A549 (cell line): ENCODE measurements around the gene DOCK10.

Source experiments
- CBX2 ChIP-seq: fragments of 200-600 bp; sonication (generic); IDR thresholded peaks from 2 replicates; pipeline ENCODE4 v1.6.1; 2016; ENCODE audit warnings: low read depth, mild to moderate bottlenecking, borderline replicate concordance
- CEBPB ChIP-seq, 2 experiments: fragments of >200 bp in 1 of 2; sonication (Bioruptor Twin) in 1 of 2; formaldehyde crosslinking in 1 of 2; IDR thresholded peaks; 2 replicates each; pipeline ENCODE4 v1.6.1; 2012 to 2016
- EP300 ChIP-seq, 2 experiments: fragments of >200 bp; sonication (Bioruptor Twin); formaldehyde crosslinking; IDR thresholded peaks; 2 replicates in 1 of 2; 3 replicates in 1 of 2; pipeline ENCODE4 v1.6.1; 2016 to 2017
- FOSL2 ChIP-seq, 2 experiments: fragments of 450-650 bp in 1 of 2; fragments of >200 bp in 1 of 2; sonication (Bioruptor Twin) in 1 of 2; formaldehyde crosslinking; IDR thresholded peaks; 2 replicates each; pipeline versions ENCODE4 v1.5.0 to v1.6.1; 2016 to 2020; ENCODE audit warnings: mild to moderate bottlenecking in 1 of 2, moderate library complexity in 1 of 2
- GATA3 ChIP-seq: IDR thresholded peaks from 2 replicates; pipeline ENCODE4 v1.6.1; 2012; ENCODE audit warnings: borderline replicate concordance
- HDAC2 ChIP-seq: fragments of 200-600 bp; sonication (generic); IDR thresholded peaks from 2 replicates; pipeline ENCODE4 v1.6.1; 2016
- MYC ChIP-seq: IDR thresholded peaks from 2 replicates; pipeline ENCODE4 v1.6.1; 2012; ENCODE audit warnings: mild to moderate bottlenecking, inconsistent platforms, low read length, improper control_type of control experiment, borderline replicate concordance
- NFE2L2 ChIP-seq: fragments of 150-350 bp; conservative IDR thresholded peaks from 2 replicates; pipeline ENCODE4 v1.6.1; 2014; ENCODE audit warnings: low read length
- NPAS2 ChIP-seq: fragments of 250-450 bp; sonication (Bioruptor Pico); IDR thresholded peaks from 2 replicates; pipeline ENCODE4 v1.8.0; 2022; ENCODE audit warnings: mild to moderate bottlenecking, moderate library complexity, borderline replicate concordance
- POLR2A ChIP-seq: IDR thresholded peaks from 2 replicates; pipeline ENCODE4 v1.6.1; 2012; ENCODE audit warnings: mild to moderate bottlenecking, low read length
- RAD21 ChIP-seq, 2 experiments: fragments of >200 bp in 1 of 2; sonication (Bioruptor Twin) in 1 of 2; formaldehyde crosslinking in 1 of 2; IDR thresholded peaks in 1 of 2; conservative IDR thresholded peaks in 1 of 2; 2 replicates in 1 of 2; 3 replicates in 1 of 2; pipeline ENCODE4 v1.6.1; 2012 to 2018; ENCODE audit warnings: inconsistent platforms in 1 of 2
- RCOR1 ChIP-seq: fragments of 150-350 bp; IDR thresholded peaks from 2 replicates; pipeline ENCODE4 v1.6.1; 2014; ENCODE audit warnings: antibody characterized with exemption, low read length, low read depth
- TF ChIP-seq, protein P1 (sequence below): fragments of >200 bp; sonication (Bioruptor Twin); formaldehyde crosslinking; IDR thresholded peaks from 3 replicates; pipeline ENCODE4 v1.5.1; 2016
- TF ChIP-seq, protein P2 (sequence below): fragments of 450-650 bp; IDR thresholded peaks from 2 replicates; pipeline ENCODE4 v1.6.1; 2014; ENCODE audit warnings: antibody characterized with exemption

DNA sequence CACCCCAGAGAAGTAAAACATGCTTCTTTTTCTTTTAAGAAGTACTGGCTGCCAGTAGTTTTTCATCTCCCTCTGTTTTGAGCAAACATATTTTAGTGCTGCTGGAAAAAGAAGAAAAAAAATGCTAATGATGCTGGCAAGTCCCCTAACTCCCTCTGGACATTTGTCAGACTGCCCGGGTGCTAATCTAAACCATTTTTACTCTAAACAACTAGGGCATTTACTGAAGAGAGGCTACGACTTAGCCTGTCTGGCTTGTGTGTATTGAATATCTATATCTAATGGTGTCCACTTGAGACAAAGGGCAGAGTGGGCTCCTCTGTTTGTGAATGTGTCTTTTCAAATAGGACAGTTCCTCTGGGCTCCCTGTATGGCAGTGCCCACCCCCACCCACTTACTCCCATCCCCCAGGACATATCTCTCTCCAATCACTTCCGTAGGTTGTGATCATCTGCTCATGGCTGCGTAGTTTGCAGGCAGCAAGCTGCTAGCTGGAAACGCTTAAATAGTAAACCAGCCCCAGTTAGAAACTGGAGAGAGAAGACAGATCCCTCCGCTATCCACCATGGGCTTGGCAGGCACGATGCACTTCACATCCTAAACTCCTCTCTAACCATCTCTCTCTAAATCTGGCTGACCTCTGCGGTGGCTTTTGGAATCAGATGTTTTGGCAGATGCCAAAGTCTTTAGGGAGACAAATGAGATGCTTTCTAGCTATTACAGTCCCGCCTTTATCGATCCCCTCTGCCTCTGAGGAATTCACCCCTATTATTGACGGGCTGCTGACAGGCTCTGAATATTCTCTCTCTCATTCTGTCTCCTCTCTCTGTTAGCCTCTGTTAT lies 58.3 kb downstream of the DOCK10 start:
- TF ChIP-seq MYC (no peak), FOSL2 (IDR thresholded peaks at IDR 0.05) (no peak), FOSL2 (CRISPR knock-in tag; IDR thresholded peaks at IDR 0.05) (no peak), GATA3 (no peak), NPAS2 (no peak), CBX2 (no peak), POLR2A (no peak), RCOR1 (no peak), EP300 (IDR thresholded peaks at IDR 0.05) (no peak), NFE2L2 (no peak), RAD21 (conservative IDR thresholded peaks at IDR 0.05 in 1 of 2, IDR thresholded peaks at IDR 0.05 in 1 of 2) (no peak), HDAC2 (no peak), CEBPB (IDR thresholded peaks at IDR 0.05) (no peak)
- TF ChIP-seq, protein P1, sequence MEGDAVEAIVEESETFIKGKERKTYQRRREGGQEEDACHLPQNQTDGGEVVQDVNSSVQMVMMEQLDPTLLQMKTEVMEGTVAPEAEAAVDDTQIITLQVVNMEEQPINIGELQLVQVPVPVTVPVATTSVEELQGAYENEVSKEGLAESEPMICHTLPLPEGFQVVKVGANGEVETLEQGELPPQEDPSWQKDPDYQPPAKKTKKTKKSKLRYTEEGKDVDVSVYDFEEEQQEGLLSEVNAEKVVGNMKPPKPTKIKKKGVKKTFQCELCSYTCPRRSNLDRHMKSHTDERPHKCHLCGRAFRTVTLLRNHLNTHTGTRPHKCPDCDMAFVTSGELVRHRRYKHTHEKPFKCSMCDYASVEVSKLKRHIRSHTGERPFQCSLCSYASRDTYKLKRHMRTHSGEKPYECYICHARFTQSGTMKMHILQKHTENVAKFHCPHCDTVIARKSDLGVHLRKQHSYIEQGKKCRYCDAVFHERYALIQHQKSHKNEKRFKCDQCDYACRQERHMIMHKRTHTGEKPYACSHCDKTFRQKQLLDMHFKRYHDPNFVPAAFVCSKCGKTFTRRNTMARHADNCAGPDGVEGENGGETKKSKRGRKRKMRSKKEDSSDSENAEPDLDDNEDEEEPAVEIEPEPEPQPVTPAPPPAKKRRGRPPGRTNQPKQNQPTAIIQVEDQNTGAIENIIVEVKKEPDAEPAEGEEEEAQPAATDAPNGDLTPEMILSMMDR: no peak
- TF ChIP-seq, protein P2, sequence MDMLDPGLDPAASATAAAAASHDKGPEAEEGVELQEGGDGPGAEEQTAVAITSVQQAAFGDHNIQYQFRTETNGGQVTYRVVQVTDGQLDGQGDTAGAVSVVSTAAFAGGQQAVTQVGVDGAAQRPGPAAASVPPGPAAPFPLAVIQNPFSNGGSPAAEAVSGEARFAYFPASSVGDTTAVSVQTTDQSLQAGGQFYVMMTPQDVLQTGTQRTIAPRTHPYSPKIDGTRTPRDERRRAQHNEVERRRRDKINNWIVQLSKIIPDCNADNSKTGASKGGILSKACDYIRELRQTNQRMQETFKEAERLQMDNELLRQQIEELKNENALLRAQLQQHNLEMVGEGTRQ: no peak
